ENCODE data around the gene NT5DC1. TPM values are rescaled to one million over a fixed set of nuclear protein-coding genes. Genes with fewer than 3 reads are reported as not detected.
A peak's percentile ranks its signal among the peaks of the same experiment; 100 is the strongest.

The NT5DC1 gene
- total RNA-seq, 2 donors from 2014 or later = 5.6 to 10.9 TPM

- peaks cover 0 to 4% of the 10 kb centered on the region in 2 donors for H3K36me3 ChIP-seq (replicated peaks in 1 of 2; ENCODE audit: insufficient read depth in 1 of 2, low read depth in 2 of 2)
- no peaks in the 10 kb centered on the region for H3K4me1 ChIP-seq
- no peaks in the 10 kb centered on the region for H3K9me3 ChIP-seq
- TF ChIP-seq, protein P1, sequence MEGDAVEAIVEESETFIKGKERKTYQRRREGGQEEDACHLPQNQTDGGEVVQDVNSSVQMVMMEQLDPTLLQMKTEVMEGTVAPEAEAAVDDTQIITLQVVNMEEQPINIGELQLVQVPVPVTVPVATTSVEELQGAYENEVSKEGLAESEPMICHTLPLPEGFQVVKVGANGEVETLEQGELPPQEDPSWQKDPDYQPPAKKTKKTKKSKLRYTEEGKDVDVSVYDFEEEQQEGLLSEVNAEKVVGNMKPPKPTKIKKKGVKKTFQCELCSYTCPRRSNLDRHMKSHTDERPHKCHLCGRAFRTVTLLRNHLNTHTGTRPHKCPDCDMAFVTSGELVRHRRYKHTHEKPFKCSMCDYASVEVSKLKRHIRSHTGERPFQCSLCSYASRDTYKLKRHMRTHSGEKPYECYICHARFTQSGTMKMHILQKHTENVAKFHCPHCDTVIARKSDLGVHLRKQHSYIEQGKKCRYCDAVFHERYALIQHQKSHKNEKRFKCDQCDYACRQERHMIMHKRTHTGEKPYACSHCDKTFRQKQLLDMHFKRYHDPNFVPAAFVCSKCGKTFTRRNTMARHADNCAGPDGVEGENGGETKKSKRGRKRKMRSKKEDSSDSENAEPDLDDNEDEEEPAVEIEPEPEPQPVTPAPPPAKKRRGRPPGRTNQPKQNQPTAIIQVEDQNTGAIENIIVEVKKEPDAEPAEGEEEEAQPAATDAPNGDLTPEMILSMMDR (IDR thresholded peaks at IDR 0.05) = peak; percentile 42 to 79 (median 67)
- TF ChIP-seq POLR2A (IDR thresholded peaks at IDR 0.05) = no peak
- 29 to 33% methylated on average over 3 of the region's 3 CpGs for WGBS, 2 donors
- H3K4me3 ChIP-seq = no peak overlapping the region
- no peaks in the 10 kb centered on the region for H3K27me3 ChIP-seq
- DNase-seq (no peak), ATAC-seq (peak; percentile 81)
- intact Hi-C loops (cut with DNase I) = no loop called here
- H3K27ac ChIP-seq = no peak overlapping the region
Measured at GRCh38 chr6:116268589-116269293, 168.1 kb downstream of the NT5DC1 start.

- no peak overlapping the region for H3K27ac ChIP-seq
- 67 to 88% methylated on average over 2 of the region's 2 CpGs for WGBS, 2 donors
- TF ChIP-seq, protein P1 (IDR thresholded peaks at IDR 0.05) = no peak
- TF ChIP-seq POLR2A (IDR thresholded peaks at IDR 0.05) = no peak
- H3K4me1 ChIP-seq = peaks cover 18% of the 10 kb centered on the region
- peaks cover 0 to 2% of the 10 kb centered on the region in 2 donors for H3K36me3 ChIP-seq (replicated peaks in 1 of 2; ENCODE audit: insufficient read depth in 1 of 2, low read depth in 2 of 2)
- ATAC-seq (no peak), DNase-seq (no peak)
- no peaks in the 10 kb centered on the region for H3K9me3 ChIP-seq
- no peaks in the 10 kb centered on the region for H3K27me3 ChIP-seq
- intact Hi-C loops (cut with DNase I) = loop anchor here (5.0 kb wide), 1 partner anchor 296 kb away; no protein-coding TSS in a partner anchor
- H3K4me3 ChIP-seq = no peak overlapping the region
Measured at GRCh38 chr6:116271149-116271708, 170.6 kb downstream of the NT5DC1 start.

DNA sequence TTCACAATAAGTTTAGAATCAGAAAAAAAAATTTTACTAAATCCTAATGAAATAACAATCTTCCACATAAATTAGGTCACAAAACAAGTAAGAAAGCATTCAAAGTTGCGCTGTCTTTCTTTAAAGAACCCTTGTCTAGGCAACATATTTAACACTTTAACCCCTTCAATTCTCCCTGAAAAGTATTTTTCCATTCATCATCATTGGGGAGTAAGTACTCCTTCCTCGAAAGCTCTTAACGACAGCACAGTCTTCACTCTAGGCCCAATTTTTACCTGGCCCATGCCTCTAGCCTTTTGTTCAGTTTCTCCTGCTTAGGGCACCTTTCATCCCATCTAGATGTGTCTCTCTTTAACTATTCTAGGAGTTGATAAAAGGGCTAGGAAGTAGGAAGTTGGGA lies 176.5 kb downstream of the NT5DC1 start:
- intact Hi-C loops (cut with DNase I) = no loop called here
- ATAC-seq = no peak
- Histone ChIP-seq H3K4me3 (peak overlapping the region in 1 of 2 donors; percentile 89), H3K36me3 (replicated peaks in 1 of 2; ENCODE audit: insufficient read depth in 1 of 2, low read depth in 2 of 2) (peaks cover 0 to 2% of the 10 kb centered on the region in 2 donors), H3K9me3 (no peaks in the 10 kb centered on the region), H3K27me3 (no peaks in the 10 kb centered on the region), H3K27ac (no peak overlapping the region), H3K4me1 (peaks cover 48% of the 10 kb centered on the region)
- no peak for TF ChIP-seq POLR2A (IDR thresholded peaks at IDR 0.05)
- TF ChIP-seq, protein P1 (IDR thresholded peaks at IDR 0.05) = no peak
- 8 to 14% methylated on average over 3 of the region's 3 CpGs for WGBS, 2 donors
- no peak for DNase-seq

- no peak for DNase-seq
- 33 to 40% methylated on average over 9 to 11 of the region's 11 CpGs for WGBS, 2 donors
- no peak for TF ChIP-seq POLR2A (IDR thresholded peaks at IDR 0.05)
- TF ChIP-seq, protein P1 (IDR thresholded peaks at IDR 0.05) = no peak
- ATAC-seq = no peak
- no peaks in the 10 kb centered on the region for H3K9me3 ChIP-seq
- peaks cover 0 to under 1% of the 10 kb centered on the region in 2 donors for H3K36me3 ChIP-seq (replicated peaks in 1 of 2; ENCODE audit: insufficient read depth in 1 of 2, low read depth in 2 of 2)
- H3K27me3 ChIP-seq = no peaks in the 10 kb centered on the region
- intact Hi-C loops (cut with DNase I) = no loop called here
- peak overlapping the region; percentile 95 to 99 (median 98) for H3K27ac ChIP-seq
- H3K4me3 ChIP-seq = peak overlapping the region; percentile 79 to 89
- H3K4me1 ChIP-seq = peaks cover 48% of the 10 kb centered on the region
Measured at GRCh38 chr6:116278481-116278829, 177.8 kb downstream of the NT5DC1 start.

Measured in body of pancreas (tissue), 4 donors.